Naive thymus-derived CD8-positive, alpha-beta T cell (primary cell): ENCODE measurements around the gene GGTLC1. TPM values are rescaled to one million over a fixed set of nuclear protein-coding genes. Genes with fewer than 3 reads are reported as not detected.

Experiments used
- ATAC-seq, 2 donors: fragments of 150-1000 bp; cut with Tn5 transposase in 1 of 2; sonication (Bioruptor Pico), chemical (Tn5 transposase) in 1 of 2; 1 replicate in 1 of 2; 2 replicates in 1 of 2; pipeline ENCODE4 v1.10.0; 2021; ENCODE audit warnings: mild to moderate bottlenecking in 2 of 2, moderate library complexity in 2 of 2
- POLR2A ChIA-PET: fragments of 350-600 bp; sonication (Branson Sonifier 250); formaldehyde crosslinking; loops from one replicate; lab custom pipeline; 2021; ENCODE audit warnings: antibody characterized with exemption; lab: Charles Lee
- DNase-seq, 10 donors: peaks; one replicate each; pipeline versions ENCODE4 v3.0.0 to v3.0.0-alpha.2; 2020 to 2022
- H3K27ac Mint-ChIP-seq, 10 donors: one replicate each; pipeline ENCODE4 v1.8.0; 2020 to 2022; ENCODE audit warnings: mild to moderate bottlenecking in 10 of 10, mixed read lengths in 10 of 10, moderate library complexity in 4 of 10, inconsistent platforms in 1 of 10
- H3K27me3 Mint-ChIP-seq, 5 donors: one replicate each; pipeline ENCODE4 v1.8.0; 2021 to 2022; ENCODE audit warnings: mixed read lengths in 5 of 5
- H3K36me3 Mint-ChIP-seq, 3 donors: one replicate each; pipeline ENCODE4 v1.8.0; 2020 to 2022; ENCODE audit warnings: mixed read lengths in 3 of 3, mild to moderate bottlenecking in 2 of 3, inconsistent platforms in 1 of 3
- H3K4me1 Mint-ChIP-seq, 4 donors: one replicate each; pipeline ENCODE4 v1.8.0; 2021 to 2022; ENCODE audit warnings: mixed read lengths in 4 of 4
- H3K4me3 Mint-ChIP-seq, 10 donors: one replicate each; pipeline ENCODE4 v1.8.0; 2020 to 2022; ENCODE audit warnings: mild to moderate bottlenecking in 10 of 10, mixed read lengths in 10 of 10, moderate library complexity in 6 of 10, inconsistent platforms in 1 of 10
- H3K9me3 Mint-ChIP-seq, 9 donors: one replicate each; pipeline ENCODE4 v1.8.0; 2020 to 2022; ENCODE audit warnings: mixed read lengths in 9 of 9, mild to moderate bottlenecking in 3 of 9, inconsistent platforms in 1 of 9, moderate library complexity in 1 of 9
- polyA plus RNA-seq, 3 donors: library from polyadenylated mRNA; unstranded; fragments of 300-500 nt; fragmentation: Illumina TruSeq; gene quantifications; one replicate each; pipeline ENCODE4 v1.2.3, GENCODE V29; 2021
- total RNA-seq, 8 experiments: library from RNA in 2 of 8; stranded (reverse) in 2 of 8; gene quantifications; one replicate each; pipeline ENCODE4 v1.2.3 and lab custom pipeline; 2021 to 2026

The GGTLC1 gene
- total RNA-seq, result not detected
- polyA plus RNA-seq, result not detected
- total RNA-seq (lab: John Stamatoyannopoulos, UW), result 0 reads per million in 6 experiments

DNA sequence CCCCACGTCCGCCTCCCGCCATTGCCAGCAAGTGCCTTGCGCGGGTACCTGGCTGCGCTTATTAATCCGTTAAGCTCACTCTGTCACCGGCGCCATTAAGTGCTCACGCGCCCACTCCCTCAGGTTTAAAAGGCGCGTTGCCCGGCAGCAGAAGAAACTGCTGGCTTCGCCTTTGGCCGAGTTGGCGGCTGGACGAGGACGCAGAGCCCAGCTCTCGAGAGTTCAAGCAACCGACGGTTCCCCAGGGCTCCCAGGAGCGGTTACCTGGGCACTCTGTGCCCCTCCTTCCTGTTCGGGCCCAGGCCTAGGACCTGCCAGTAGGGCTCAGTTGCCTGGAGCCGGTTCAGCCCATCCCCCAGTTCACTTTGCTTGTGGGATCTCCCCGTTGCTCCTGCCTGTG lies at the start of gene GGTLC1:
GGTLC1 (minus strand) TSS at position 219 of the 400 bp plus-strand sequence. CDS start 2,168 bp downstream, outside the sequence.
- ATAC-seq (no peak), DNase-seq (no peak)
- H3K27ac Mint-ChIP-seq, result peak within 1 kb of the TSS in 2 of 10 donors; percentile 21 to 32
- H3K4me1 Mint-ChIP-seq, result no peaks in the 10 kb centered on the region
- H3K27me3 Mint-ChIP-seq, result no peaks in the 10 kb centered on the region
- H3K36me3 Mint-ChIP-seq, result no peaks in the 10 kb centered on the region
- no peak within 1 kb of the TSS for H3K4me3 Mint-ChIP-seq
- no peaks in the 10 kb centered on the region for H3K9me3 Mint-ChIP-seq
- POLR2A ChIA-PET, result no interaction called here

DNA sequence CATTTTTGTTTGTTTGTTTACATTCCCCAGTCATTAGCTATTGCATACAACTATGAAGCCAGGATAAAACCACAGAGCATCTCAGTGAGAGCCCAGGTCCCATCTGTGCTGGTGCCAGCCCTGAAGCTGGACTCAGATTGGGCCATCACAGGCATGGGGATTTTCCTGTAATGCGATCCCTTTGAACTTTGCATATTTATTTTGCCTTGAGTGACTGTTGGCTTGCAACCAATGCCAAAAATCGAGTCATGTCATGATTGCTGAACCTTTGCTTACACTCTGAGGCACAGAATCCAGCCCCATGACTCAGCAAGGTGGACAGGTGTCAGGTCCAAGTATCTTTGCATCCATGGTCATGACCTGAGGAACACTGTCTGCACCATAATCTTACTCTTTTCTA lies 46.2 kb upstream of the GGTLC1 start:
- Mint-ChIP-seq H3K4me1 (peaks cover 12 to 32% (median 18%) of the 10 kb centered on the region in 4 donors), H3K27me3 (no peaks in the 10 kb centered on the region), H3K9me3 (peaks cover 0 to 6% (median 0%) of the 10 kb centered on the region in 9 donors), H3K4me3 (no peak overlapping the region), H3K36me3 (peaks cover 0 to 3% (median 0%) of the 10 kb centered on the region in 3 donors), H3K27ac (peak overlapping the region in 5 of 10 donors; percentile 31 to 74 (median 48))
- DNase-seq, result no peak
- ATAC-seq, result no peak
- POLR2A ChIA-PET, result interaction anchor here (1.4 kb wide), 1 partner anchor 8 kb away, joined by 4 read pairs; no protein-coding TSS in a partner anchor

DNA sequence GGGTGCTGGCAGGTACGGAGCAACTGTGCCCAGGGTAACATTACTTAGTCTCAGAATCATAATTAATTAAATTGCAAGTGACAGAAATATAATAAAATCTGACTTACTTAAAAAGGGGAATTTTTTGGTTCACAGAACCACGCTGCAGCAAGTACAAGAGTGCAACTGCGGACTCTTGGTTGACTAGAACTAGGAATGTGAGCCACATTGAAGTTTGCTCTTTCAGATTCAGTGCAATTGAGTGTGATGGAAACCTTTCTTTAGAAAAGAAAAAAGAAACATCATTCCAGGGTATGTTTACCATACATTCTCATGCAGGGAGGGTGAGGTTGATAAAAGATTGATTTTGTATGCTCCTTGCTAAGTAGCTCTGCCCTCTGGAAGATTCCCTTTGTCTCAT lies 45.0 kb upstream of the GGTLC1 start:
- DNase-seq, result no peak
- no peaks in the 10 kb centered on the region for H3K27me3 Mint-ChIP-seq
- ATAC-seq, result no peak
- H3K36me3 Mint-ChIP-seq, result peaks cover 0 to 10% (median 9%) of the 10 kb centered on the region in 3 donors
- no peak overlapping the region for H3K4me3 Mint-ChIP-seq
- H3K4me1 Mint-ChIP-seq, result peaks cover 13 to 40% (median 24%) of the 10 kb centered on the region in 4 donors
- peaks cover 0 to 10% (median 4%) of the 10 kb centered on the region in 9 donors for H3K9me3 Mint-ChIP-seq
- H3K27ac Mint-ChIP-seq, result peak overlapping the region in 7 of 10 donors; percentile 11 to 84 (median 59)
- POLR2A ChIA-PET, result interaction anchor here (0.7 kb wide), 1 partner anchor 78 kb away, joined by 3 read pairs; no protein-coding TSS in a partner anchor

DNA sequence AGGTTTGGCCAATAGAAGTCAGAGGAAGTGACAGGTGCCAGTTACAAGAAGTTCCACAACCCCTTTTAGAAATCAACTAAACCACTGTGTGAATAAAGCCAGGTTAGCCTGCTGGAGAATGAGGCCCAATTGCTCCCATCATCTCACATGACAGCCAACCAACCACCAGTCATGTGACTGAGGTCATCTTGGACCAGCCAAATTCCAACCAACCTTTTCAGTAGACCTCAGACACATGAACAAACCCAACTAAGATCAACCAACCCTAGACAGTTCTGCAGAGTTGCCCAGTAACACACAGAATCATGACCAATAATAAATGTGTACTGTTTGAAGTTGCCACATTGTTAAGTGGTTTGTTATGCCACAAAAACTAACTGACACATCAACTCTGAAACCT lies 44.6 kb upstream of the GGTLC1 start:
- peak overlapping the region in 9 of 10 donors; percentile 11 to 84 (median 58) for H3K27ac Mint-ChIP-seq
- peak overlapping the region in 2 of 10 donors; percentile 11 to 41 for H3K4me3 Mint-ChIP-seq
- H3K36me3 Mint-ChIP-seq, result peaks cover 0 to 10% (median 9%) of the 10 kb centered on the region in 3 donors
- peaks cover 0 to 10% (median 4%) of the 10 kb centered on the region in 9 donors for H3K9me3 Mint-ChIP-seq
- H3K27me3 Mint-ChIP-seq, result no peaks in the 10 kb centered on the region
- POLR2A ChIA-PET, result interaction anchor here (0.7 to 1.6 kb wide), 2 partner anchors 12 to 78 kb away, joined by 3 read pairs; no protein-coding TSS in a partner anchor
- no peak for ATAC-seq
- H3K4me1 Mint-ChIP-seq, result peaks cover 12 to 42% (median 25%) of the 10 kb centered on the region in 4 donors
- no peak for DNase-seq

DNA sequence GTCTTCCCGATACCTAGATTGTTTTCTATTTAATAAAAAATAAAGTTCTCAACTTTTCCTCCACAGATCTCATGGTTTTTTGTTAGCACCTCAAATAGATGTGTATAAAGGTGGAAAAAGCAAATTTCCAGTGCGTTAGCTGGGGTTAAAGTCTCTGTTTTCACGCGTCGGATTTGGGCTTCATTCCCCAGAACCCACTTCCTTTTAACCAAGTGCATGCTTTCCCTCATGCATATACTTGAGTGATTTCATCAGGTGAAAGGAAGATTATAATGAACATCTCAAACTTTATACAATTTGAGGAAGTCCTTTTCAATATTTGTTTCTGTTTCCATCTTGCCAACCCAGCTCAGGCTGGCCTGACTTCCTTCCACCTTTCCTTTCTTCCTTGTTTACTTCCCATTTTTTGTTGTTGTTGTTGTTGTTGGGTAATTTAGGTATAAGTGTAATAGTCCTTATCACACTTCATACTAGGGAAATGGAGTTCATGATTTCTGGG lies 43.9 kb upstream of the GGTLC1 start:
- ATAC-seq, result peak in 1 of 2 donors; percentile 27

DNA sequence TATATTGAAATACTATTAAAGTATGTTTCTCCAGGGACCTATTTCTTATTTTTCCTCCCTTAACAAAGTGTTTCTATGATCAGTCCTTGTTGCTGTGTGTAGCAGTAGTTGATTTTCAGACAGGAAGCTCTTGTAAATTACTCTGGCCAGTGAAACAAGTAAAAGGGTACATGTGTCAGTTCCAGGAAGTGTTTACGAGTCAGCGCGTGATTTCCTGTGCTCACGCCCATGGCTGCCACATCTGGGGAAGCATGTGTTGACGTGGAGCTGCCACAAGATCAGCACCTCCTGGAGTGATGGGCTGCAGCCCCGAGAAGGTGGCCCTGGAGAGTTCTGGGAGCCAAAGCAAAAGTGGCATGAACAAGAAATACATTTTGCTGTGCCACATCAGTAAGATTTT lies 38.6 kb upstream of the GGTLC1 start:
- Mint-ChIP-seq H3K27ac (peak overlapping the region; percentile 94 to 98 (median 96)), H3K27me3 (no peaks in the 10 kb centered on the region), H3K4me1 (peaks cover 21 to 54% (median 38%) of the 10 kb centered on the region in 4 donors), H3K4me3 (peak overlapping the region; percentile 25 to 76 (median 66)), H3K36me3 (peaks cover 0 to 14% (median 10%) of the 10 kb centered on the region in 3 donors), H3K9me3 (peaks cover 0 to 10% (median 4%) of the 10 kb centered on the region in 9 donors)
- POLR2A ChIA-PET, result interaction anchor here (0.6 to 3.4 kb wide), 17 partner anchors 8 to 1030 kb away, joined by 3 to 28 read pairs (median 4); partner anchors contain the start of gene ACSS1
- ATAC-seq (peak; percentile 98 to 99), DNase-seq (peak; percentile 30 to 90 (median 76))

More for the DNA sequence above, 43.9 kb upstream of the GGTLC1 start:
- peaks cover 0 to 10% (median 4%) of the 10 kb centered on the region in 9 donors for H3K9me3 Mint-ChIP-seq
- H3K4me3 Mint-ChIP-seq, result peak overlapping the region in 9 of 10 donors; percentile 1 to 51 (median 12)
- H3K4me1 Mint-ChIP-seq, result peaks cover 16 to 47% (median 31%) of the 10 kb centered on the region in 4 donors
- POLR2A ChIA-PET, result interaction anchor here (1.6 kb wide), 1 partner anchor 13 kb away, joined by 3 read pairs; no protein-coding TSS in a partner anchor
- H3K27ac Mint-ChIP-seq, result peak overlapping the region; percentile 3 to 84 (median 49)
- H3K27me3 Mint-ChIP-seq, result no peaks in the 10 kb centered on the region
- peaks cover 0 to 10% (median 9%) of the 10 kb centered on the region in 3 donors for H3K36me3 Mint-ChIP-seq
- no peak for DNase-seq

DNA sequence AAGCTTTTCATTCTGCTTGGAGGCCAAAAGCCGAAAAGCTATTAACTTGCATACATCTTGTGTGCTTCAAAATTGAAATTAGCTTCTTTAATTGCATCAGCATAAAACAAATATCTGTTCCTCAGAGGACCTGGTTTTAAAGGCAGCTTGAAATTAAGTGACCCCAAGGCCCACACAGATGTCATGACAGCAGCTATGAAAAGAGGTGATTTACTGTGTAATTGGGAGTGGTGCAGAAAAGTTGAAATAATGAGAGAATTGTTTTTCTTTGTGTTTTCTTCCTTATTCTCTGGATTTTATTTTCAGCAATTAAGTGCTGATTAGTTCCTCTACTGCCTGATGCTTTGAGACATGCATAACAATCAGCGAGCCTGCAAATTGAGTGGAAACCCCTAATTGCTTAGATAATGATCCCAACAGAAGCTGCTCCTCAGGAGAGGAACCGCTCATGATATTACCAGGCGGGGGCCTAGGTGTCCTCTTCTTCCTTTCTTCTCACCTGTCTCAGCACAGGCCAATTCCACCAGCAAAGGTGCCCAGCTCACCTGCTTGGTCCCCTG lies 34.1 kb upstream of the GGTLC1 start:
- Mint-ChIP-seq H3K27ac (peak overlapping the region in 4 of 10 donors; percentile 4 to 74 (median 58)), H3K4me1 (peaks cover 17 to 27% (median 25%) of the 10 kb centered on the region in 4 donors), H3K9me3 (peaks cover 0 to 7% (median 0%) of the 10 kb centered on the region in 9 donors), H3K27me3 (no peaks in the 10 kb centered on the region), H3K4me3 (no peak overlapping the region), H3K36me3 (peaks cover 0 to 5% (median 2%) of the 10 kb centered on the region in 3 donors)
- no peak for DNase-seq
- POLR2A ChIA-PET, result no interaction called here
- ATAC-seq, result no peak

DNA sequence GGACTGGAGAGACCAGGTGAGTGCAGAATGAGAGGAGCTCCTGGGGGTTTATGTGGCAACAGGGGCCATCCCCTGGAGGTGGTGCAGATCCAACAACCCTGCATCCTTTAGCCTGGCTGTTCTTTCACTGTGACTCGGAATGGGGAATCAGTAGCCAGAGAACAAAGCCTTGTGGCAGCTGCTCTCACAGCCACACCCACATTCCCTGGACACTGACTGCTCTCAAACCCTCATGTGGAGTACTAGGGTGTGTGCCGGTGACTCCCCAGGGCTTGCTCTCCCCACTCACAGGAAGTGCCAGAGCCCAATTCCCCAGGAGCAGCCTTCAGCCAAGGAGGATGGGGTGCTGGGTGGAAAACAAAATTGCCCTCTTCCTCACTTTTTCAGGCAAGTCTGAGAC lies 30.2 kb upstream of the GGTLC1 start:
- H3K9me3 Mint-ChIP-seq, result peaks cover 0 to 3% (median 0%) of the 10 kb centered on the region in 9 donors
- H3K4me3 Mint-ChIP-seq, result no peak overlapping the region
- DNase-seq, result no peak
- POLR2A ChIA-PET, result no interaction called here
- no peak for ATAC-seq
- peaks cover 0 to 1% (median 0%) of the 10 kb centered on the region in 5 donors for H3K27me3 Mint-ChIP-seq
- peak overlapping the region in 1 of 10 donors; percentile 75 for H3K27ac Mint-ChIP-seq
- no peaks in the 10 kb centered on the region for H3K36me3 Mint-ChIP-seq
- H3K4me1 Mint-ChIP-seq, result peaks cover 0 to 7% (median 3%) of the 10 kb centered on the region in 4 donors

DNA sequence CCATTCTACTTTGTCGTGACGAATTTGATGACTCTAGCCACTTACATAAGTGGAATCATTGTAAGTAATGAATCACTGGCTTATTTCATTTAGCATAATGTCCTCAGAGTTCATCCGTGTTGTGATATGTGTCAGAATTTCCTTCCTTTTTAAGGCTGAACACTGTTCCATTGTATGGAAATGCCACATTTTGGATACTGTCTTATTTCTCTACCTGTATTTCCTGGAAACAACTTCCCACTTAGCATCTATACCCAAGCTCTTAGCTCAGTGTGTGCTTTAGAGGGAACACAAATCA lies 28.8 kb upstream of the GGTLC1 start:
- POLR2A ChIA-PET, result no interaction called here

DNA sequence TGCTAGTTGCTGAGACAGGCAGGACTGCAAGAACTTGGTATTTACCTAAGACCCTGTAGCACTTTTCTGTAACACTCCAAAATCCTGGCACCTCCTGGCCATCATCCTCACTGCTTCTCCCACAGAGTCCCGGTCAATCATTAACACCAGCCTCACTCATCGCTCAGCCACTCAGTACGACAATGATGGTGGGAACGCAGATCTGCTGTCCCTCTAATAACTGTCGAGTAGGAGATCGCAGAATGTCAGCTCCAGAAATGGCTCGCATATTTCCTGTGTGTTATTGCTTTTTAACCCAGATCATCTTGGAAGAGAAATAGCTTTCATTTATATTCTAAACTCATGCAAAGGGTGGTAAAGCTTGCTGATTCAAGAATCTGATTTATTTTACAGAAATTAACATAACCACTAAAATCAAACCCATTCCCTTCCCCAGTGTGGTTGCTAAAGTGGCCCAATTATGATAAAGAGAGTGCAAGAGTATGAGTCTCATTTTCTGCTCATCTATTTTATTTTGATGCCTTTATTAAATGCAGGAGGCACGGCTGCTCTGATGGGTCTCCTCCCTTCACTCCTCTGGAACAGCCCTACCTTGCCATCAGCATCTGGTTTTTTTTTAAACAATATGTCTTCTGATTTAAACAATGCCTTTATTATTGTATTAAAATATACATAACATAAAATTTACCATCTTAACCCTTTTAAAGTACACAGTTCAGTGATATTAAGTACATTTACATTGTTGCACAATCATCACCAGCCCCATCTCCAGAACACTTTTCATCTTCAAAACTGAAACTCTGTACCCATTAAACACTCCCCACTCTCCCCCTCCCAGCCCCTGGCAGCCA lies 28.3 kb upstream of the GGTLC1 start:
- H3K27ac Mint-ChIP-seq, result peak overlapping the region in 4 of 10 donors; percentile 16 to 77 (median 52)
- peaks cover 0 to 1% (median 0%) of the 10 kb centered on the region in 5 donors for H3K27me3 Mint-ChIP-seq
- H3K9me3 Mint-ChIP-seq, result peaks cover 0 to under 1% (median 0%) of the 10 kb centered on the region in 9 donors
- ATAC-seq (no peak), DNase-seq (no peak)
- no peaks in the 10 kb centered on the region for H3K36me3 Mint-ChIP-seq
- peaks cover 6 to 16% (median 9%) of the 10 kb centered on the region in 4 donors for H3K4me1 Mint-ChIP-seq
- POLR2A ChIA-PET, result interaction anchor here (2.0 kb wide), 1 partner anchor 10 kb away, joined by 5 read pairs; no protein-coding TSS in a partner anchor
- no peak overlapping the region for H3K4me3 Mint-ChIP-seq

More for the DNA sequence above, 28.8 kb upstream of the GGTLC1 start:
- no peaks in the 10 kb centered on the region for H3K36me3 Mint-ChIP-seq
- no peak for DNase-seq
- peaks cover 0 to 1% (median 0%) of the 10 kb centered on the region in 5 donors for H3K27me3 Mint-ChIP-seq
- H3K4me3 Mint-ChIP-seq, result no peak overlapping the region
- ATAC-seq, result no peak
- H3K27ac Mint-ChIP-seq, result peak overlapping the region in 3 of 10 donors; percentile 16 to 77 (median 51)
- peaks cover 0 to 3% (median 0%) of the 10 kb centered on the region in 9 donors for H3K9me3 Mint-ChIP-seq
- peaks cover 4 to 13% (median 9%) of the 10 kb centered on the region in 4 donors for H3K4me1 Mint-ChIP-seq

DNA sequence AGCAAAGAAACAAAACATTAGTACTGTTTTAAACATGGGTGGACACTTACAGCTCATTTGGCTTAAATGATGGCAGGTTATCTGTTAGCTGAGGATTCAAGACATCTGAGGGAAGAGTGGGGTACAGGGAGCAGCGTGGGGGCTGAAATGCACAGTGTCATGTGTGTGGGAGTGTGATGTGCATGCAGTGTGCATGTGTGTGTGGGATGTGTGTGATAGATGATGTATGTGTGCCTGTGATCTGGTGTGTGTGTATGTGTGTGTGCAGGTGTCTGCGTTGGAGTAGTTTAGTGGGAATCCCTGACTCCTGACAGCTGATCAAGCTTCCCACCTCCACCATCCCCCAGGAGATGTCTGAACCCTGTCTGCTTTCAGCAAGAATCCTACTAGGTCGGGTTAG lies 25.4 kb upstream of the GGTLC1 start:
- Mint-ChIP-seq H3K36me3 (no peaks in the 10 kb centered on the region), H3K4me1 (peaks cover 9 to 21% (median 13%) of the 10 kb centered on the region in 4 donors), H3K9me3 (no peaks in the 10 kb centered on the region), H3K27ac (peak overlapping the region in 3 of 10 donors; percentile 12 to 58 (median 20)), H3K4me3 (no peak overlapping the region), H3K27me3 (peaks cover 0 to 1% (median 0%) of the 10 kb centered on the region in 5 donors)
- POLR2A ChIA-PET, result no interaction called here
- no peak for ATAC-seq
- no peak for DNase-seq

DNA sequence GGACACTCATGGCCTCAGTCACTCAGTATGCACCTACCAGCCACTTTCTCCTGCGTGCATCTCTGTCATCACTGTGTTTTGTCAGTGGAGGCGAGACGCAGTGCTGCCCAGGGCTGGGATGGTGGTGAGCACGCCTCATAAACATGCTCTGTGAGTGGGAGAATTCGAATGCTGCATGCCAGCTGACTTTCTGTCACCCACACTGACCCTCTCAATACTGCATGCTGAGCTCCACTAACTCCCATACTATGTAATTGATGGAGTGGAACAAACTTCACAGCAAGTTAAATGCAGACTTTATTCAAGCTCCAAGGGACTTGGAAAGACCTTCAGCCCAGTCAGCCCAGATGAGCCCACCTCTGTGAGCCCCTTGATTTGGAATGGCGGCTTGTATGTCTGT lies 22.7 kb upstream of the GGTLC1 start:
- Mint-ChIP-seq H3K36me3 (no peaks in the 10 kb centered on the region), H3K9me3 (no peaks in the 10 kb centered on the region), H3K4me1 (peaks cover 9 to 23% (median 15%) of the 10 kb centered on the region in 4 donors), H3K27ac (peak overlapping the region in 4 of 10 donors; percentile 5 to 65 (median 41)), H3K27me3 (no peaks in the 10 kb centered on the region), H3K4me3 (no peak overlapping the region)
- ATAC-seq (no peak), DNase-seq (no peak)
- POLR2A ChIA-PET, result interaction anchor here (0.6 to 1.5 kb wide), 3 partner anchors 11 to 47 kb away, joined by 3 read pairs; no protein-coding TSS in a partner anchor
